ENCODE data around the gene GMNC. TPM values are rescaled to one million over a fixed set of nuclear protein-coding genes. Genes with fewer than 3 reads are reported as not detected.

GMNC gene
- total RNA-seq, 4 donors from 2014 or later: not detected

DNA sequence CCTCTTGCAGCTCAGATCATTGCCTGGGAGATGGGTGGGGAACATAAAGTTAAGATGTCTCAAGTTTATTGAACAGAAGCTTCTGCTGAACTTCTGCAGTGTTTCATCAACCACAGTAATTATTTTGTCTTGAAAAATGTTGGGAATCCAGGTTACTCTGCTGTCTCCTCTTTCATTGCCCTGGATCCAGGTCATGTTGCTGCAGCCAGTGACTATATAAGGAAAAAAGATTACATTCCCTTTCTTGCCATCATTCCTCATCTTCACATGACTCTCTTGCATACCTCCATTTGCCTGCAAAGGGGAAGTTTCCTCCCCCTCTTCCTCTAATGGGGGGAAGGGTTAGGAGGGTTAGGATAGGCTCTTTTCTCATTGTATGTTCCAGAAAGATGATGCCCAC is 15.1 kb downstream of the GMNC start:
- intact Hi-C loops (cut with DNase I): no loop called here
- Histone ChIP-seq H3K36me3 (no peaks in the 10 kb centered on the region), H3K27me3 (no peaks in the 10 kb centered on the region), H3K9me3 (no peaks in the 10 kb centered on the region), H3K4me1 (no peaks in the 10 kb centered on the region), H3K27ac (replicated peaks in 1 of 4) (no peak overlapping the region), H3K4me3 (no peak overlapping the region)
- TF ChIP-seq POLR2A (IDR thresholded peaks at IDR 0.05; ENCODE audit: low read depth): no peak
- DNase-seq (ENCODE audit: extremely low spot score): no peak

DNA sequence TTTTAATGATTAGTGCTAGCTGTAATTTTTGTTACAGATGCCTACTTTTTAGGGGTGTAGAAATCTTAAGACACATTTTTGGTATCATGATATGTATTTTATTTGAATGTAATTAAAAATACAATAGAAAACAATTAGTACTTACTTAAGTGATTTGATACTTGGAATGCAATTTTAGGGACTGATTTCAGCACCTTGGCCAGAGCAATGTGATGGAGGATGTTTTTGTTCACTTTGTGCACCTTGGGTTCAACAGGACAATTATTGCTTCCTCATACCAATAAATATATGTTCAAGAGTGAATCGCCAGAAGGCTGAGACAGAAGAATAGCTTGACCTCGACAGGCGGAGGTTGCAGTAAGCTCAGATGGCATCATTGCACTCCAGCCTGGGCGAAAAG is 22.3 kb downstream of the GMNC start:
- Histone ChIP-seq H3K4me1 (no peaks in the 10 kb centered on the region), H3K27ac (replicated peaks in 1 of 4) (no peak overlapping the region), H3K36me3 (no peaks in the 10 kb centered on the region), H3K27me3 (no peaks in the 10 kb centered on the region), H3K9me3 (no peaks in the 10 kb centered on the region), H3K4me3 (no peak overlapping the region)
- intact Hi-C loops (cut with DNase I): no loop called here
- WGBS: 69% methylated on average over 4 of the region's 4 CpGs
- DNase-seq (ENCODE audit: extremely low spot score): no peak
- TF ChIP-seq EP300 (IDR thresholded peaks at IDR 0.05): no peak
- TF ChIP-seq, protein P1, sequence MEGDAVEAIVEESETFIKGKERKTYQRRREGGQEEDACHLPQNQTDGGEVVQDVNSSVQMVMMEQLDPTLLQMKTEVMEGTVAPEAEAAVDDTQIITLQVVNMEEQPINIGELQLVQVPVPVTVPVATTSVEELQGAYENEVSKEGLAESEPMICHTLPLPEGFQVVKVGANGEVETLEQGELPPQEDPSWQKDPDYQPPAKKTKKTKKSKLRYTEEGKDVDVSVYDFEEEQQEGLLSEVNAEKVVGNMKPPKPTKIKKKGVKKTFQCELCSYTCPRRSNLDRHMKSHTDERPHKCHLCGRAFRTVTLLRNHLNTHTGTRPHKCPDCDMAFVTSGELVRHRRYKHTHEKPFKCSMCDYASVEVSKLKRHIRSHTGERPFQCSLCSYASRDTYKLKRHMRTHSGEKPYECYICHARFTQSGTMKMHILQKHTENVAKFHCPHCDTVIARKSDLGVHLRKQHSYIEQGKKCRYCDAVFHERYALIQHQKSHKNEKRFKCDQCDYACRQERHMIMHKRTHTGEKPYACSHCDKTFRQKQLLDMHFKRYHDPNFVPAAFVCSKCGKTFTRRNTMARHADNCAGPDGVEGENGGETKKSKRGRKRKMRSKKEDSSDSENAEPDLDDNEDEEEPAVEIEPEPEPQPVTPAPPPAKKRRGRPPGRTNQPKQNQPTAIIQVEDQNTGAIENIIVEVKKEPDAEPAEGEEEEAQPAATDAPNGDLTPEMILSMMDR (IDR thresholded peaks at IDR 0.05): no peak
- no peak for TF ChIP-seq POLR2AphosphoS5 (IDR thresholded peaks at IDR 0.05)
- TF ChIP-seq POLR2A (IDR thresholded peaks at IDR 0.05; ENCODE audit: low read depth): no peak

DNA sequence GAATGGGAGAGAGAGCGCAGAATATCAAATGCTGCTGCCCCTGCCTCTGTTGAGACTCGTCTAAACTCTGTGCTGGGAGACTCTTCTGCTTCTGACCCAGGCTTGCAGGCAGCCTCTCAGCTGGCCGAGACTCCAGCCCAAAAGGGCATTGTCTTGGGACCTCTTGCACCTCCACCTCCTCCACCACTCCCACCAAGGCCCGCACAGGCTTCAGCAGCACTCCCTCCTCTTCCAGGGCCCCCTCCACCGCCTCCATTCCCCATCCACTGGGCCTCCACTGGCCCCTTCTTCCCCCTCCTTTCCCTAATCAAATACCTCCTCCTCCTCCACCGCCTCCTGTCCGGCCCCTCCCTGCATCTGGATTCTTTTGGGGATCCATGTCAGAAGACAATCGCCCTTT is 31.3 kb downstream of the GMNC start:
- no peak for DNase-seq (ENCODE audit: extremely low spot score)
- H3K27ac ChIP-seq (replicated peaks in 1 of 4): no peak overlapping the region
- TF ChIP-seq, protein P1 (IDR thresholded peaks at IDR 0.05): no peak
- TF ChIP-seq POLR2A (IDR thresholded peaks at IDR 0.05; ENCODE audit: low read depth) (no peak), EP300 (IDR thresholded peaks at IDR 0.05) (no peak), POLR2AphosphoS5 (IDR thresholded peaks at IDR 0.05) (no peak)
- H3K9me3 ChIP-seq: no peaks in the 10 kb centered on the region
- peaks cover 0 to 4% (median 0%) of the 10 kb centered on the region in 4 donors for H3K4me1 ChIP-seq
- WGBS: 70% methylated on average over 8 of the region's 8 CpGs
- intact Hi-C loops (cut with DNase I): no loop called here
- H3K36me3 ChIP-seq: no peaks in the 10 kb centered on the region
- no peaks in the 10 kb centered on the region for H3K27me3 ChIP-seq
- no peak overlapping the region for H3K4me3 ChIP-seq

DNA sequence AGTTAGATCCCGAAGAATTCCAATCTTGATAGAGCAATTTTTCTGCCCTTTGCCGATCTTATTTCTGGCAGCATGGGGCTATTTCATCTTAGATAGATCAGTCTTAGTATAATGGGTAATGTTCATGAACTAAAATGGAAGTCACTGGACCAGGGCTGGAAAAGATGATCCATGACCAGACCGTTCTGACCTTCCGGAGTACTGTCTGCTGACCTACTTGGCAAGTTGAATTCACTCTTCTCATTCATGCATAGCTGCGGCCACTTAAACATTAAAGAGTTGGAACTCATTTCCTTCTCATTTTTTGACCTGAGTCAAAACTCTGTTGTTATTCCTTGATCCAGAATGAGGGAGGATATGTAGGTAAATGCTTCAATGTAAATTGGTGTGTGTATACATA is 32.5 kb downstream of the GMNC start:
- Histone ChIP-seq H3K36me3 (no peaks in the 10 kb centered on the region), H3K27ac (replicated peaks in 1 of 4) (no peak overlapping the region), H3K4me3 (no peak overlapping the region), H3K4me1 (peaks cover 0 to 4% (median 0%) of the 10 kb centered on the region in 4 donors), H3K9me3 (no peaks in the 10 kb centered on the region), H3K27me3 (no peaks in the 10 kb centered on the region)
- WGBS: 76% methylated on average over 5 of the region's 5 CpGs
- TF ChIP-seq, protein P1 (IDR thresholded peaks at IDR 0.05): no peak
- TF ChIP-seq POLR2AphosphoS5 (IDR thresholded peaks at IDR 0.05): no peak
- no peak for TF ChIP-seq EP300 (IDR thresholded peaks at IDR 0.05)
- TF ChIP-seq POLR2A (IDR thresholded peaks at IDR 0.05; ENCODE audit: low read depth): no peak
- intact Hi-C loops (cut with DNase I): no loop called here
- DNase-seq (ENCODE audit: extremely low spot score): no peak

DNA sequence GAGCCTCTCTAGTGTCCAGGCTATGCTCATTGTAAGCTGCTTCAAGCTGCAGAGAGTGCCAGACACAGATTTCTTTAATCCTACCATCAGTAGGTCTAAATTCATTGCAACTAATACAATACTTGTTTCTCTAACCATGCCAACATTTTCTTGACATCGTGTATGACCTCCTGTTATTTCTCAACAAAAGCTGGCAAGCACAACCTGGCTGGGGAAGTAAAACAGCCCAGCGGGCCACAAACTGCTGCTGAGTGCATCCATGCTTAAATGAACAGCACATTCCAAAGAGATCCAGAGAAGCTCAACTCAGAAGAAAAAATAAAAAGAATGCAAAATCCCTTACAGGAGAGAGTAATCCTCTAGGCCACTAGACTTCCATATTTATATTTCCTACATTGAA is 36.5 kb downstream of the GMNC start:
- H3K4me3 ChIP-seq: no peak overlapping the region
- no peak for TF ChIP-seq POLR2AphosphoS5 (IDR thresholded peaks at IDR 0.05)
- TF ChIP-seq EP300 (IDR thresholded peaks at IDR 0.05): no peak
- TF ChIP-seq, protein P1 (IDR thresholded peaks at IDR 0.05): no peak
- no peak for TF ChIP-seq POLR2A (IDR thresholded peaks at IDR 0.05; ENCODE audit: low read depth)
- no peaks in the 10 kb centered on the region for H3K27me3 ChIP-seq
- no peaks in the 10 kb centered on the region for H3K36me3 ChIP-seq
- intact Hi-C loops (cut with DNase I): no loop called here
- no peak for DNase-seq (ENCODE audit: extremely low spot score)
- WGBS: 55% methylated on average over 2 of the region's 2 CpGs
- no peaks in the 10 kb centered on the region for H3K9me3 ChIP-seq
- H3K27ac ChIP-seq (replicated peaks in 1 of 4): no peak overlapping the region
- H3K4me1 ChIP-seq: peaks cover 0 to 4% (median 0%) of the 10 kb centered on the region in 4 donors

Data from esophagus muscularis mucosa (tissue), 4 donors.